Measurements from ENCODE around the gene GNLY.

The GNLY gene

DNA sequence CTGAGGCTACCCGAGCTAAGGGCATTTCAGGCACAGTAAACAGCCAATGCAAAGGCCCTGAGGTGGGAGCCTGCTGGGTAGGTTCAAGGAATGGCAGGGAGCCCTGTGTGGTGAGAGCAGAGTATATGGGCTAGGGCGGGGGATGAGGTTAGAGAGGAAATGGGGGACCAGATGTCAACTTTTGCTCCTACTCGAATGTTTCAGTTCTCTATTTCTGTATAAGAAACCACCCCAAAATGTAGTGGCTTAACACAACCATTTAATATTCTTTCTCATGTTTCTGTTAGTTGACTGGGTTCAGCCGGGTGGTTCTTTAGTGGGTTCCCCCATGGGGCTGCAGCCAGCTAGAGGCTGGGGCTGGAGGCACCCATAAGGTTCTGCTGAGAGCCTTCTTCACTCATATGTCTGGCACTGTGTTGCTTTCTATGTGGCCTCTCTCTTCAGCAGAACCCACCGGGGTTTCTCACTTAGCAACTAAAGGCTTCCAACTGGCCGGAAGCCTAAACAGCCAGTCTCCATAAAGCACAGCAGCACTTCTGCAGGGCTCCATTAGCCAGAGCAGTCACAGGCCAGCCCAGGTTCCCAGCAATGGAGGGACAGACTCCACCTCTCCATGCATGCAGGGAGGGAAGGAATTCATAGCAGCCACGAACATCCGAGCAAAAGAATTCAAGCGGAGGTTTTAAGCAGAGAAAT, 54.0 kb downstream of the GNLY start:
- DNase-seq, result no peak

All from T-helper 2 cell (primary cell).